GM12891 (cell line): ENCODE data around the gene UBQLN1.

Experiments
- POU2F2 ChIP-seq: IDR thresholded peaks from 2 replicates; pipeline ENCODE4 v1.6.1; 2011; ENCODE audit warnings: low read depth, mild to moderate bottlenecking, control low read depth, low read length, moderate library complexity
- TAF1 ChIP-seq: IDR thresholded peaks from 2 replicates; pipeline ENCODE4 v1.6.1; 2011; ENCODE audit warnings: low read depth, low read length, control low read depth

GRCh38 chr9:83699615-83700014, 8.1 kb downstream of the UBQLN1 start:
- TF ChIP-seq TAF1 = no peak
- no peak for TF ChIP-seq POU2F2
